GM20431 (cell line): Measurements from ENCODE around the gene RNF220.
"Not testable (repeated sequence)": the region's sequence is repeated elsewhere in the genome, so short reads cannot be mapped to it uniquely, and the experiment has no call there.

Source experiments
- in situ Hi-C: fragments of 300-500 bp; cut with MseI, MboI; formaldehyde crosslinking; loops from one replicate; pipeline ENCODE4 v1.15.0; 2020; ENCODE audit warnings: low sequenced_read_pairs; ENCODE audit not compliant: unreplicated experiment

Gene RNF220

GRCh38 chr1:44663417-44663816 is 258.4 kb downstream of the RNF220 start:
- in situ Hi-C loops, result no loop called here

DNA sequence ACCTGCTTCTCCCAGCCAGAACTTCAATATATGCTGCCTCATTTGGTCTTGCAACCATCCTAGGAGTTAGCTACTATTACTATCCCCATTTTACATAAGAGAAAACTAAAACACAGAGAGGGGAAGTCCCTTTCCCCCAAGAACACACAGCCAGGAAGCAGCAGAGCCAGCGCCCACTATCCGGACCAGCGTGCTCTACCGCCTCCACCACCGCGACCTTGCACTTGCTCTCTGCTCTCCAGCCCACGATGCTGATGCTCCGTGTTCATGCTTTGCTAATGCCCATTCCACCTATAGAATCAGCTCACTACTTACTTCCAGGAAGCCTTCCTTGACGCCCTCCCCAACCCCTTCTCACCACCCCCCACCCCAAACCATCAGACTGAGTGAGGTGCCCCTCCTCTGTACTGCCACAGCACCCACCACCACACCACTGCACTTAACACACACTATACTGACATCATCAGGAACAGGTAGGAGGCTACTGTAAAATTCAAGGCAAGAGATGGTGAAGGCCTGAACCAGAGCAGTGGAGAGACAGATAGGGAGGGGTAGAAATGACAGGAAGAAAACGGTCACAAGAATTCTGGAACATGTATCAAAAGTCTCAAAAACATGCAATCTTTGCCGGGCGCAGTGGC is 259.8 kb downstream of the RNF220 start:
- in situ Hi-C loops, result no loop called here

- in situ Hi-C loops, result not testable (repeated sequence)
Observed at GRCh38 chr1:44666719-44667118, 261.7 kb downstream of the RNF220 start.

DNA sequence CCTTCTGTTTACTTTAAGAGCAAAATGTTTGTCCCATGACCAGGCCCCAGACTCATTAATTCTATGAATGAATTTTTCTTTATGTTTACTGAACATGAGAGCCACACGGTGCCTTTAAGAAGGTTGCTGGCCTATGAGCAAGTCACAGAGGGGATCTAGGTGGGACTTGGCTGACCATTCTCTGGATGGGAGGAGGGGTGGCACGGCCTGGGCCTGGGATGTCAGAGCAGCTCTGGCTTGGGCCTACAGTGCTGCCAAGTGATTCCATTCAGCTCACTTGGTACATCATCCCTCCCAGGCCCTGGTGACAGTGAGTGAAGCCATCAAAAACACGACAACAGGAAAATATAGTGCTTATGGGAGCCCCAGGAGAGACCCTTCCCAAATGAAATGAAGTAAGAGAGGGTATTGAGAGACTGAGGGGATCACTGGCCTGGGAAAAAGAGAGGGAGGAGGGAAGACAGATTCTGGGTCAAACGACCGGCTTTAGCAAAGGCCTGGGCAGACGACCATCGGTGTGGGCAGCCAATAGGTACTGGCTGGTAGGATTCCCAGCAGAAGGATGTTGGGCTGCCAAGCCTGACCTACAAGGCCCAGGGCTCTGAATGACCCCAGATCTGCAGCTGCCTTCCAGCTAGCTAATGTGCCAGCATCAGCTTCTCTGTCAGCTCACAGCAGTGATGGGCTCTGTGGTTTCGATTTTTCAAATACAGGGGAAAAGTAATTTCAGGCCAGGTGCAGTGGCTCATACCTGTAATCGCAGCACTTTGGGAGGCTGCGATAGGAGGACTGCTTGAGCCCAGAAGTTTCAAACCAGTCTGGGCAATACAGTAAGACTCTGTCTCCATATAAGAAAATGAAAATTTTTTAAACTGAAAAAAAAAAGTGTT is 265.9 kb downstream of the RNF220 start:
- in situ Hi-C loops, result no loop called here

DNA sequence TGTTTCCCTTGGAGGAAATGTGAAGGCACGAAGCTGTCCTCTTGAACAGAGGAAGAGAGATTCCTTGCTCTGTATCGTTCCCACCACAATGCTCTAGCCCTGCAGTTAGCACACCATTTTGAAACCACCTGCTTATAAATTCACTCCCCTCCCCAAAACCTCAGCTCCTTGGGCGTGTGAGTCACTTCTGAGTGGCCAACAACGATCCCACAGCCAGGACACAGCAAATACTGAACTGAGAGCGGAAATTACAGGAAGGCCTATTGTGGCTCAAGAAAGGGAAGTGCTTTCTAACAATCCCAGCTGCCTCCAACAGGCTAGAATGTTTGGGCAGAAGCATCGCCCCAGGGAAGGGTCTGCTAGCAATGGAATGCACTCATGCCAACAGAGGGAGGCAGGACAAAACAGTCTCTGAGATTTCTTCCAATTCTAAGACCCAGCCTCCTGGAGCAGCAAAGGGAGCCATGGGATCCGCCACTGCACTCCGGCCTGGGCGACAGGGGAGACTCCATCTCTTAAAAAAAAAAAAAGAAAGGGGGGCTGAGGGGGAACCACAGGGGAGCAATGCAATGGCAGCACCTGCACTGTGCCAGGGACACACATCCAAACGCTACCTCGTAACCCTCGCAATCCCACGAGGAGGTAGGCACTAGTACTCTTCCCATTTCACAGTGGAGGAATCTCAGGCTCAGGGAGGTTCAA is 267.4 kb downstream of the RNF220 start:
- in situ Hi-C loops, result no loop called here

DNA sequence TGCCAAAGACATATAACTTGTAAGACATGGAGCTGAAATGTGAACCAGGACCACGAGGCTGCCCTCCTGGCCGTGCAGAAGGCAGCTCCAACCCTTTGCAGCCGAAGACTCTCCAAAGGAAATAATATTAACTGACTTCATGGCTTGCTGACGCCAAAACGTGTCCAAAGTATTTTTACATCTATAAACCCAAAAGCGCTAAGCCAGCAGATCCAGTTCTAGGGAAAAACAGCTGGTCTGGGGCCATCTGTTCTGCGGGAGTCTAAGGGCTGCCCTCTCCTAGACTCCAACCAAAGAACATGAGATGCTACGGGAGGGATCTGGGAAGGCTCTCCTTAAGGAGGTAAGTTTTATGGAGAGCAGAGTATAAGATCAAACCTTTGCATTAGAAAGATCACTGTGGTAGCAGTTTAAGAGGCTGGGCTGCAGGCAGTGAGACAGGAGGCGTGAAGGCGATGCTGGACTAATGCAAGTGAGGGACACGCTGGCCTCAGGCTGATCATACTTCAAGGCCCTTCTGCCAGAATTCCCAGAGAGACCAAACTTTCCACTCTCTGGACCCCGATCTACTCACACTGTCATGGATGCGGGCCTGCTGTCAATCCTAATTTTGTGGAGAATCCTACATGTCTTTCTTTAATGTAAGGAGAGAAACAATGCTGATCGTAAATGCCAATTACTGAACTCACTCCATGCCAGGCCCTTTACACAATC is 268.1 kb downstream of the RNF220 start:
- in situ Hi-C loops, result no loop called here

DNA sequence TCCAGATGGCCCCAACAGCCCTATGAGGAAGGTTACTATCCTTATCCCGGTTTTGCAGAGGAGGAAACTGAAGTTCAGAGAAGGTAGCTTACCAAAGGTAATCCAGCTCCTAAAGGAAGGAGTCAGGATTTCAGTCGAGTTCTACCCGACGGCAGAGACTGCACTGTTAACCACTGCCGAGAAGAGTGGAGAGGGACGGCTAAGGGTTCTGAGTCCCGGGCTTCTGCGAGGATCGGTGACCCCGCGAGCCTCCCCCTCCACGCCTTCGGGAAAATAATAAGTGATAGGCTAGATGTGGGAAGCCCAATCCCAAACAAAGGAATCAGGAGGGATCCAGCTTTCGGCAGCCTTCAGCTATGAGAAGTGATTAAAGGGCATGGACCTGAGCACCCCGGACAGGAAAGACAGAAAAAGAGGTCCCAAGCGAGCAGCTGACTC is 268.6 kb downstream of the RNF220 start:
- in situ Hi-C loops, result no loop called here

GRCh38 chr1:44674113-44675000 is 269.3 kb downstream of the RNF220 start, which contains the start of the genes ARMH1 and TMEM53:
TSS of gene ARMH1 (plus strand) at chr1:44674714. CDS start at chr1:44689698, 14,984 bp downstream.
TSS of gene TMEM53 (minus strand) at chr1:44674481. CDS start at chr1:44674391, 90 bp downstream.
- in situ Hi-C loops, result no loop called here

GRCh38 chr1:44675186-44675585 is 270.1 kb downstream of the RNF220 start:
- in situ Hi-C loops, result no loop called here

GRCh38 chr1:44676484-44677200 is 271.6 kb downstream of the RNF220 start:
- in situ Hi-C loops, result no loop called here

DNA sequence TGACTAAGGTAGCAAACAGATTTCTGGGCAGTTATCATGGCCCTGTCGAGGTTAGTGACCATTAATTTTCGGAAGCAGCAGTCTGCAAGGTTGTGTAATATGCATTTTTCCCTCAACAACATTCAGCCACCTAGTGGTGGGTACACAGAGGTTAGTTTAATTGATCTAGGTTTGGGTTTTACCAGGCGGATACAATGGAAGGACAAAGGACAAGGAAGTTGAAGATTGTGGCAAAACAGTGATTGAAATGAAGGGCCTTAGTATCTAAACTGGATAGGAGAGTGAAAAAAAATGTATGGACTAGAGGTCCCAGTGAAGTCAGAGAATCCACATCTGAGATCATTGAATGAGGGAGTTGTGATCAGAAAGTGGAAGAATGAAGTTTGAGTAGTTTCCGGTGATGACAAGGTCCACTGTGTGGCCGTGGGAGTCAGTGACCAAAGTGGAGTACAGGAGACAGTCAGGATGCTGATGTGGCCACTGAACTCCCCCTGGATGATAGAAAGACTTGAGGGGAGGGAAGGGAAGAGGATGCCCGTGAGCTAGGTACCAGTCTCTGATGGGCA is 272.2 kb downstream of the RNF220 start:
- in situ Hi-C loops, result no loop called here

DNA sequence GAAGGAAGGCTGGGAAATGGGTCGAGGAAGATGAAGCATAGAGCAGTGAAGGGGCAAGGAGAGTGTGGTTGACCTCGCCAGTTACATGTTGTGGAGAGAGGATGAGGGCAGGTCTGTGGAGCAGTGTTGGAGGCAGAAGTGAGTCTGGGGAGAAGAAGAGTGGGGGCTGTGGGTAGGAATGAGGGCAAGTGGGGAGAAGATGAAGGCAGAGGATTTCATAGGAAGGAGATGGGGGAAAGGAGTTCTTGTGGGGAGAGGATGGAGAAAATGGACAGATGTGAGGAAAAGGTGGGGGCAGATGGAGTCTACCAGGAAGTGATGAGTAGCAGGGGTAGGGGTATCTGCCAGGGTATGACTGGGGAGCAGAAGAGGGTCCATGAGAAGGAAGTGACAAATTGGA is 273.1 kb downstream of the RNF220 start:
- in situ Hi-C loops, result no loop called here

GRCh38 chr1:44678626-44679025 is 273.6 kb downstream of the RNF220 start:
- in situ Hi-C loops, result no loop called here

DNA sequence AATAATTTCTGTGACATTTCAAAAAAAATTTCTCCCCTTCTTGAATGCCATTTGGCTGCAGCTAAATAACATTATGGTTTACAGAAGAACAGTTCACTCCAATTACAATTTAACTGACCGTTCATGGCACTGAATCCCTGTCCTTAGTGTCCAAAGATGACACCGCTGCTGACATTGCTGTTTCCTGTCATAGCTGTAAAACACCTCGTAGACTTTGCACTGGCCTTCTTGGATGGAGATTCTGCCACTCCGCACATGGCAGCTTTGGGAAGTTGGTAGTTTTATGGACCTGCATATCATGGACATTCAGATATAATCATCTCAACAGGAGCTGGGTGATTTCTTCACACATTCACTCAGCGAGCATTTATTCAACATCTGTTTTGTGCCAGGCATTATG is 274.4 kb downstream of the RNF220 start:
- in situ Hi-C loops, result no loop called here

- in situ Hi-C loops, result no loop called here
Observed at GRCh38 chr1:44681905-44682882, 277.1 kb downstream of the RNF220 start.

GRCh38 chr1:44682883-44683265 is 277.8 kb downstream of the RNF220 start:
- in situ Hi-C loops, result no loop called here

DNA sequence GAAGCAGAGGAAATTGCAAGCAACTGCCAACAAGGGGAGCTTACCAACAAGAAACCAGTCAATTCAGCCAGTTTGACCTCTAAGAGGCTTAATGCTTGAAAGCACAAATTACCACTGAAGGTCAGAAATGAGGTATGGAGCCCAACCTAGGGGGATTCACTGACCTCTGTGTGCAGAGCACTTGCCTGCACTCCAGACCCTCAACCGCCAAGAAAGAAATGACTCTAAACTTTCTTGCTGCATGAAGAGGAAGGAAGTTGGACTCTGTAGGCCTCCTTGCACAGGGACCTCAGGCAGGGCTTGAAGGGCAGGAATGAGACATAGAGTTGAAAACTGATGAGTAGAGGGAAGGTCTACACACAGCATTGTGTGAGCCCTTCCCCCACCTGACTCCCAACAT is 279.5 kb downstream of the RNF220 start:
- in situ Hi-C loops, result no loop called here
